HCT116 (cell line): ENCODE results near the gene PPM1M. TPM values are rescaled to one million over a fixed set of nuclear protein-coding genes. Genes with fewer than 3 reads are reported as not detected.

ENCODE experiments used
- ATAC-seq: fragments of 200-7000 bp; cut with Tn5 transposase; 2 replicates; pipeline ENCODE4 v1.9.1; 2020; ENCODE audit warnings: mild to moderate bottlenecking, moderate library complexity
- BruUV-seq: library from RNA; stranded (reverse); fragments of 400-500 nt; replicated peaks from 2 replicates; lab custom pipeline; 2021; lab: Mats Ljungman, UMichigan
- CTCF ChIA-PET: fragments of 300-600 bp; sonication (Branson Sonifier 250); formaldehyde crosslinking; loops from one replicate; lab custom pipeline; 2021; ENCODE audit warnings: antibody characterized with exemption; lab: Charles Lee
- POLR2A ChIA-PET: fragments of 300-600, 350-600 bp; sonication (Branson Sonifier 250); formaldehyde crosslinking; loops from one replicate; lab custom pipeline; 2021; ENCODE audit warnings: antibody characterized with exemption; lab: Charles Lee
- RAD21 ChIA-PET, 2 experiments: fragments of 300-600 bp; sonication (Branson Sonifier 250); formaldehyde crosslinking; loops; one replicate each; lab custom pipeline; 2023; ENCODE audit warnings: low total read pairs in 2 of 2; ENCODE audit not compliant: uncharacterized antibody in 2 of 2, unreplicated experiment in 2 of 2, low non-redundant PET in 1 of 2; lab: Charles Lee
- DNase-seq: peaks from one replicate; pipeline ENCODE4 v3.0.0-alpha.2; 2010; ENCODE audit warnings: low read depth, low spot score
- H2AFZ ChIP-seq: fragments of 200-600 bp; shearing (Covaris generic), sonication (generic); 2 replicates; pipeline ENCODE4 v1.6.1; 2017; ENCODE audit warnings: low read depth, mixed run types, mixed read lengths, antibody characterized with exemption, low read length; ENCODE audit not compliant: poor library complexity, severe bottlenecking
- H3K27ac ChIP-seq: 2 replicates; pipeline ENCODE4 v1.5.1; 2012; ENCODE audit warnings: low read depth, low read length
- H3K27me3 ChIP-seq: fragments of 200-600 bp; sonication (generic); 2 replicates; pipeline ENCODE4 v1.6.1; 2016; ENCODE audit warnings: mixed run types, low read length, mixed read lengths; ENCODE audit not compliant: insufficient read depth
- H3K36me3 ChIP-seq, 2 experiments: fragments of 200-500 bp in 1 of 2; fragments of 200-600 bp in 1 of 2; sonication (Bioruptor generic) in 1 of 2; sonication (generic) in 1 of 2; 2 replicates each; pipeline versions ENCODE4 v1.5.1 to v1.6.1; 2014 to 2016; ENCODE audit warnings: low read length in 2 of 2, inconsistent platforms in 1 of 2, mixed read lengths in 1 of 2, mixed run types in 1 of 2; ENCODE audit not compliant: insufficient read depth in 2 of 2, control insufficient read depth in 1 of 2
- H3K4me1 ChIP-seq, 2 experiments: fragments of 200-600 bp in 1 of 2; sonication (generic) in 1 of 2; 2 replicates each; pipeline versions ENCODE4 v1.5.1 to v1.6.1; 2012 to 2017; ENCODE audit warnings: low read length in 2 of 2, inconsistent platforms in 1 of 2, mild to moderate bottlenecking in 1 of 2, mixed read lengths in 1 of 2, mixed run types in 1 of 2, moderate library complexity in 1 of 2; ENCODE audit not compliant: insufficient read depth in 2 of 2, control insufficient read depth in 1 of 2
- H3K4me2 ChIP-seq: fragments of 200-600 bp; sonication (generic); 2 replicates; pipeline ENCODE4 v1.6.1; 2017; ENCODE audit warnings: mixed run types, low read length, mixed read lengths
- H3K4me3 ChIP-seq, 2 experiments: fragments of 200-600 bp in 1 of 2; sonication (generic) in 1 of 2; replicated peaks in 1 of 2; 2 replicates each; pipeline ENCODE4 v1.5.1; 2011 to 2016; ENCODE audit warnings: low read length in 2 of 2, control low read depth in 1 of 2, low read depth in 1 of 2, mild to moderate bottlenecking in 1 of 2, mixed read lengths in 1 of 2, mixed run types in 1 of 2
- H3K79me2 ChIP-seq: fragments of 200-600 bp; sonication (generic); 2 replicates; pipeline ENCODE4 v1.6.1; 2017; ENCODE audit warnings: mild to moderate bottlenecking, mixed run types, low read length, moderate library complexity, mixed read lengths; ENCODE audit not compliant: insufficient read depth
- H3K9ac ChIP-seq: fragments of 200-600 bp; sonication (generic); 2 replicates; pipeline ENCODE4 v1.6.1; 2016; ENCODE audit warnings: low read length, mixed read lengths
- H3K9me2 ChIP-seq: fragments of 200-600 bp; sonication (generic), shearing (Covaris generic); 2 replicates; pipeline ENCODE4 v1.6.1; 2017; ENCODE audit warnings: mixed run types, mild to moderate bottlenecking, moderate library complexity; ENCODE audit not compliant: insufficient read depth
- H3K9me3 ChIP-seq, 2 experiments: fragments of 200-500 bp in 1 of 2; fragments of 200-600 bp in 1 of 2; sonication (Bioruptor generic) in 1 of 2; sonication (generic) in 1 of 2; 2 replicates each; pipeline ENCODE4 v1.6.1; 2014 to 2017; ENCODE audit warnings: low read length in 2 of 2, mixed read lengths in 2 of 2, inconsistent platforms in 1 of 2, low read depth in 1 of 2, mild to moderate bottlenecking in 1 of 2, mixed run types in 1 of 2, moderate library complexity in 1 of 2; ENCODE audit not compliant: control insufficient read depth in 1 of 2, insufficient read depth in 1 of 2
- H4K20me1 ChIP-seq: fragments of 200-600 bp; sonication (generic), shearing (Covaris generic); 2 replicates; pipeline ENCODE4 v1.6.1; 2017; ENCODE audit warnings: mixed run types, mild to moderate bottlenecking, moderate library complexity; ENCODE audit not compliant: insufficient read depth
- EZH2phosphoT487 ChIP-seq: fragments of 200-600 bp; IDR thresholded peaks from 2 replicates; pipeline ENCODE4 v1.6.1; 2018; ENCODE audit warnings: antibody characterized with exemption, borderline replicate concordance
- POLR2AphosphoS5 ChIP-seq: IDR thresholded peaks from 2 replicates; pipeline ENCODE4 v1.6.1; 2011; ENCODE audit warnings: mild to moderate bottlenecking, low read depth, low read length, moderate library complexity
- SRF ChIP-seq: IDR thresholded peaks from 2 replicates; pipeline ENCODE4 v1.6.1; 2012; ENCODE audit warnings: low read depth
- TCF7L2 ChIP-seq: IDR thresholded peaks from 2 replicates; pipeline ENCODE4 v1.7.0; 2011; ENCODE audit warnings: borderline replicate concordance, inconsistent platforms; ENCODE audit not compliant: insufficient read depth, insufficient read length; ENCODE audit errors: extremely low read depth
- ZFX ChIP-seq: fragments of 450-650 bp; IDR thresholded peaks from 2 replicates; pipeline ENCODE4 v1.6.1; 2017
- intact Hi-C: fragments of 100-400 bp; cut with micrococcal nuclease; formaldehyde crosslinking; loops from 2 replicates; pipeline ENCODE4 v1.10.0; 2022
- total RNA-seq: library from RNA; stranded (reverse); gene quantifications from one replicate; pipeline ENCODE4 v1.2.1, GENCODE V29; 2021; ENCODE audit not compliant: unreplicated experiment

PPM1M gene
- total RNA-seq, 1 experiment from 2014 or later: 16.6 TPM

DNA sequence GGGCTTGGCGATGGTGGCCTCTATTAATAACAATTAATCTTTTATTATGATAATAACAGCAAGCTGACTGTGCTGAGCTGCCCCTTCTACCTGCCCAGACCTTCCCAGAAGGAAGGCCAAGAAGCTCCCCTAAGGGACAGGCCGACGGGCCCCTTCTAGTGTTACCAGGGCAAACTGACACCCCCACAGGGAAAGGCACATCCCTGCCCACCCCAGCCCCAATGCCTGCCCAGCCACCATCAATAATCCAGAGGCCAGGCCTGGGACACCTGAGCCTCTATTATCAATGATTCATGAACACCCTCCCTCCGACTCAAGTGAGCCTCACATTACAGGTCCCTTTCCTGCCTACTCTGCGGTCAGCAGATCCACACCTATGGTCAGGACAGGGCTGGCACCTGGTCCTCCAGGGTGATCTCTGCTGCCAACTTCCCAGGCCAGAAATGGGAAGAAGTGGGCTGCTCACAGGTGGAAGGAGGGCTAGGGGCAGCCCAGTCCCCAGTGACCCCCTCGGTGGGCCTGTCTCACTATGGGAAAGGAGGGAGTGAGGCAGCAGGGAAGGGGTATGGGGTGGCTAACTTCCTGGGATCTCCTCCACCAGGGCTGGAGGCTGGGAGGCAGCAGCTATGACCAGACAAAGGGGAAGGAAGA, 8.4 kb upstream of the PPM1M start:
- BruUV-seq: no TSS peak
- Histone ChIP-seq H3K9me2 (no peaks in the 10 kb centered on the region), H3K79me2 (peaks cover 29% of the 10 kb centered on the region), H4K20me1 (no peaks in the 10 kb centered on the region), H3K4me1 (peaks cover 33 to 41% of the 10 kb centered on the region in 2 experiments), H3K4me2 (peak overlapping the region; percentile 84), H3K36me3 (no peaks in the 10 kb centered on the region; a peak in 2 of 4 replicates), H2AFZ (no peak overlapping the region), H3K27ac (peak overlapping the region; percentile 98), H3K27me3 (no peaks in the 10 kb centered on the region), H3K4me3 (peak overlapping the region; percentile 87 to 93), H3K9ac (peak overlapping the region; percentile 87), H3K9me3 (no peaks in the 10 kb centered on the region)
- DNase-seq: no peak
- ATAC-seq: peak; percentile 5
- ChIA-PET CTCF (interaction anchor here (0.9 to 3.1 kb wide), 5 partner anchors 17 to 236 kb away, joined by 4 to 18 read pairs (median 5); no protein-coding TSS in a partner anchor), RAD21 (interaction anchor here (0.7 to 1.3 kb wide), 3 partner anchors 20 to 83 kb away, joined by 3 read pairs; partner anchors contain the start of gene POC1A (in 1 of the 2)), POLR2A (interaction anchor here (0.6 to 2.6 kb wide), 9 partner anchors 11 to 191 kb away, joined by 3 to 11 read pairs (median 4); partner anchors contain the start of gene WDR82)
- TF ChIP-seq EZH2phosphoT487 (no peak), SRF (no peak), POLR2AphosphoS5 (no peak)
- intact Hi-C loops: no loop called here

DNA sequence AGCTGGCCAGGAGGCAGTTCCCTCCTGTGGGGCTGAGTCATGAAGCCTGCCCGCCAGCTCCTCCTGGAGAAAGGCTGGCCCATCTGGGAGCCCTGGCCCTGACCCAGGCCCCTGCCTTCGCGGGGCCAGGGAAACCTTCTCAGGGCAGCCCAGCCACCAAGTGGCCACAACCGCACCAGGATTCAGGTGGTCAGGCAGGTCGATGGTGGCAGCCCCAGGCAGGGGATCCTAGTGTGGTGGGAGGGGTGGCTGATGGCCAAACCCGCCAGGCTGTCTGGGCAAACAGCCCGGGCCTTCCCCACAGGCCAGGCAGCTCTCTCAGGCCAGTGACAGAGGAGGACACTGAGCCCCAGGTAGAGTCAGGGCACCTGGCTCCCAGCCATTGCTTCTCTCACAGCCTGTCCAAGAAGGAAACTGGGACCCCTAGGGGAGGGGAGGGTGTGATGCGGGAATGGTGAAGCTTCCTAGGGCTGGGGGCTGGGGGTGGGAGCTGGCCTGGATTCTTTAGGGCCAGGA, 7.8 kb upstream of the PPM1M start:
- Histone ChIP-seq H3K9ac (peak overlapping the region; percentile 87), H3K79me2 (peaks cover 29% of the 10 kb centered on the region), H4K20me1 (no peaks in the 10 kb centered on the region), H3K4me3 (peak overlapping the region; percentile 87 to 93), H3K36me3 (no peaks in the 10 kb centered on the region; a peak in 1 of 4 replicates), H3K4me1 (peaks cover 33 to 41% of the 10 kb centered on the region in 2 experiments), H3K27ac (peak overlapping the region; percentile 98), H3K9me3 (no peaks in the 10 kb centered on the region), H3K4me2 (peak overlapping the region; percentile 84), H3K9me2 (no peaks in the 10 kb centered on the region), H2AFZ (no peak overlapping the region), H3K27me3 (no peaks in the 10 kb centered on the region)
- intact Hi-C loops: loop anchor here (2.0 kb wide), 1 partner anchor 39 kb away; no protein-coding TSS in a partner anchor
- ATAC-seq: peak; percentile 62
- POLR2A ChIA-PET: interaction anchor here (0.6 to 2.6 kb wide), 9 partner anchors 11 to 191 kb away, joined by 3 to 11 read pairs (median 4); partner anchors contain the start of gene WDR82
- BruUV-seq: no TSS peak
- RAD21 ChIA-PET: interaction anchor here (0.7 to 1.3 kb wide), 2 partner anchors 21 to 84 kb away, joined by 3 read pairs; partner anchors contain the start of gene POC1A (in 1 of the 2)
- DNase-seq: peak; percentile 51
- CTCF ChIA-PET: interaction anchor here (0.9 to 3.1 kb wide), 5 partner anchors 17 to 236 kb away, joined by 4 to 18 read pairs (median 5); no protein-coding TSS in a partner anchor
- TF ChIP-seq POLR2AphosphoS5 (peak; percentile 15; the same call in 1 of the 2 replicates), TCF7L2 (no peak), ZFX (0 out of 2 replicates have a peak, but pooled peaks have one; percentile 22)
